WI38 (cell line): ENCODE data around the gene RHBDL3.
"Not testable (repeated sequence)": the region's sequence is repeated elsewhere in the genome, so short reads cannot be mapped to it uniquely, and the experiment has no call there.

Experiments used
- H3K4me3 ChIP-seq: 2 replicates; pipeline ENCODE4 v1.5.1; 2011; ENCODE audit warnings: low read depth, mild to moderate bottlenecking, control low read depth, low read length
- CTCF ChIP-seq: IDR thresholded peaks from 2 replicates; pipeline ENCODE4 v1.5.1; 2012; ENCODE audit warnings: low read depth, mild to moderate bottlenecking, control low read depth, low read length

The RHBDL3 gene

GRCh38 chr17:32317353-32317752, 51.7 kb downstream of the RHBDL3 start:
- TF ChIP-seq CTCF = no peak

GRCh38 chr17:32318071-32318470, 52.4 kb downstream of the RHBDL3 start:
- TF ChIP-seq CTCF = no peak
- H3K4me3 ChIP-seq = no peak overlapping the region

More at GRCh38 chr17:32317353-32317752, 51.7 kb downstream of the RHBDL3 start:
- H3K4me3 ChIP-seq = no peak overlapping the region

GRCh38 chr17:32319548-32319905, 53.9 kb downstream of the RHBDL3 start:
- no peak overlapping the region for H3K4me3 ChIP-seq
- TF ChIP-seq CTCF = peak; percentile 99

- H3K4me3 ChIP-seq = not testable (repeated sequence)
These were observed 54.4 kb downstream of the RHBDL3 start for GRCh38 chr17:32320080-32320479.

GRCh38 chr17:32320847-32321246, 55.2 kb downstream of the RHBDL3 start:
- no peak overlapping the region for H3K4me3 ChIP-seq
- no peak for TF ChIP-seq CTCF

- H3K4me3 ChIP-seq = no peak overlapping the region
- no peak for TF ChIP-seq CTCF
These were observed 57.4 kb downstream of the RHBDL3 start for GRCh38 chr17:32323046-32323445.

GRCh38 chr17:32323811-32324491, 58.3 kb downstream of the RHBDL3 start:
- no peak for TF ChIP-seq CTCF
- H3K4me3 ChIP-seq = peak overlapping the region; percentile 24

- H3K4me3 ChIP-seq = no peak overlapping the region
- TF ChIP-seq CTCF = no peak
These were observed 62.3 kb downstream of the RHBDL3 start for GRCh38 chr17:32327911-32328310.
